Vagina (tissue), 2 donors: ENCODE results near the gene ITPR1.

ENCODE experiments used
- POLR2A ChIP-seq, 2 donors: fragments of 450-650 bp; IDR thresholded peaks; one replicate each; pipeline ENCODE4 v1.6.1; 2017; ENCODE audit warnings: antibody characterized with exemption in 2 of 2, mild to moderate bottlenecking in 2 of 2, moderate library complexity in 2 of 2
- TF ChIP-seq, protein P1 (sequence below), 3 experiments: fragments of 450-650 bp in 2 of 3; fragments of 200-600 bp in 1 of 3; sonication (generic) in 1 of 3; IDR thresholded peaks; one replicate each; pipeline ENCODE4 v1.5.1; 2017 to 2019; ENCODE audit warnings: antibody characterized with exemption in 3 of 3, mild to moderate bottlenecking in 2 of 3, moderate library complexity in 2 of 3

- TF ChIP-seq, protein P1, sequence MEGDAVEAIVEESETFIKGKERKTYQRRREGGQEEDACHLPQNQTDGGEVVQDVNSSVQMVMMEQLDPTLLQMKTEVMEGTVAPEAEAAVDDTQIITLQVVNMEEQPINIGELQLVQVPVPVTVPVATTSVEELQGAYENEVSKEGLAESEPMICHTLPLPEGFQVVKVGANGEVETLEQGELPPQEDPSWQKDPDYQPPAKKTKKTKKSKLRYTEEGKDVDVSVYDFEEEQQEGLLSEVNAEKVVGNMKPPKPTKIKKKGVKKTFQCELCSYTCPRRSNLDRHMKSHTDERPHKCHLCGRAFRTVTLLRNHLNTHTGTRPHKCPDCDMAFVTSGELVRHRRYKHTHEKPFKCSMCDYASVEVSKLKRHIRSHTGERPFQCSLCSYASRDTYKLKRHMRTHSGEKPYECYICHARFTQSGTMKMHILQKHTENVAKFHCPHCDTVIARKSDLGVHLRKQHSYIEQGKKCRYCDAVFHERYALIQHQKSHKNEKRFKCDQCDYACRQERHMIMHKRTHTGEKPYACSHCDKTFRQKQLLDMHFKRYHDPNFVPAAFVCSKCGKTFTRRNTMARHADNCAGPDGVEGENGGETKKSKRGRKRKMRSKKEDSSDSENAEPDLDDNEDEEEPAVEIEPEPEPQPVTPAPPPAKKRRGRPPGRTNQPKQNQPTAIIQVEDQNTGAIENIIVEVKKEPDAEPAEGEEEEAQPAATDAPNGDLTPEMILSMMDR (IDR thresholded peaks at IDR 0.05) = no peak
- no peak for TF ChIP-seq POLR2A (IDR thresholded peaks at IDR 0.05)
Observed at GRCh38 chr3:4804161-4805058, 311.3 kb downstream of the ITPR1 start.
